Spleen (tissue), 11 donors: Measurements from ENCODE around the gene YEATS2. TPM values are rescaled to one million over a fixed set of nuclear protein-coding genes. Genes with fewer than 3 reads are reported as not detected.

Experiments
- DNase-seq: peaks from one replicate; pipeline ENCODE4 v3.0.0-alpha.2; 2020
- H3K27ac ChIP-seq, 8 donors: fragments of 200-600 bp; sonication (generic) in 7 of 8; 1 replicate in 4 of 8; 2 replicates in 4 of 8; pipeline versions ENCODE4 v1.5.0 to v1.8.0; 2016 to 2021; ENCODE audit warnings: inconsistent platforms in 4 of 8, mild to moderate bottlenecking in 4 of 8, moderate library complexity in 1 of 8
- H3K27me3 ChIP-seq, 7 donors: fragments of 200-600 bp; sonication (generic) in 6 of 7; replicated peaks in 1 of 7; 1 replicate in 4 of 7; 2 replicates in 3 of 7; pipeline versions ENCODE4 v1.5.0 to v1.8.0; 2016 to 2021; ENCODE audit warnings: inconsistent platforms in 3 of 7, mild to moderate bottlenecking in 1 of 7
- H3K36me3 ChIP-seq, 6 donors: fragments of 200-600 bp; sonication (generic) in 5 of 6; 1 replicate in 4 of 6; 2 replicates in 2 of 6; pipeline versions ENCODE4 v1.5.0 to v1.8.0; 2016 to 2021; ENCODE audit warnings: inconsistent platforms in 2 of 6
- H3K4me1 ChIP-seq, 6 donors: fragments of 200-600 bp; sonication (generic) in 5 of 6; 1 replicate in 3 of 6; 2 replicates in 3 of 6; pipeline versions ENCODE4 v1.5.0 to v1.8.0; 2016 to 2021; ENCODE audit warnings: inconsistent platforms in 3 of 6
- H3K4me3 ChIP-seq, 8 donors: fragments of 200-600 bp; sonication (generic) in 7 of 8; 1 replicate in 4 of 8; 2 replicates in 4 of 8; pipeline versions ENCODE4 v1.5.0 to v1.8.0; 2016 to 2021; ENCODE audit warnings: inconsistent platforms in 4 of 8, mild to moderate bottlenecking in 4 of 8, moderate library complexity in 2 of 8
- H3K9me3 ChIP-seq, 8 donors: fragments of 200-600 bp; sonication (generic) in 7 of 8; 1 replicate in 4 of 8; 2 replicates in 4 of 8; pipeline versions ENCODE4 v1.5.0 to v1.8.0; 2016 to 2021; ENCODE audit warnings: inconsistent platforms in 4 of 8
- POLR2A ChIP-seq, 3 donors: fragments of 450-650 bp; IDR thresholded peaks; one replicate each; pipeline ENCODE4 v1.5.1; 2017; ENCODE audit warnings: antibody characterized with exemption in 3 of 3, mild to moderate bottlenecking in 1 of 3
- POLR2AphosphoS5 ChIP-seq, 3 donors: sonication (generic); formaldehyde crosslinking; IDR thresholded peaks; one replicate each; pipeline ENCODE4 v1.5.1; 2017; ENCODE audit warnings: antibody characterized with exemption in 3 of 3
- WGBS, 5 donors: extraction: QIAGEN DNeasy Blood & Tissue Kit in 3 of 5; methylation state at CpG; one replicate each; pipeline versions ENCODE4 v1.1.5 to v1.1.7; 2013 to 2018; 5-methylcytosine and 5-hydroxymethylcytosine counted together
- intact Hi-C: fragments of 100-400 bp; cut with DNase I; formaldehyde crosslinking; loops from one replicate; pipeline ENCODE4 v1.15.0; 2023; ENCODE audit warnings: low total_unique reads
- polyA plus RNA-seq, 3 donors: library from polyadenylated mRNA; stranded (reverse); fragments of 200-250 nt; gene quantifications; one replicate each; pipeline ENCODE4 v1.2.1, GENCODE V29; 2013
- total RNA-seq, 7 donors: library from RNA; depleted of rRNA in 3 of 7; stranded (reverse); fragments of >200 nt in 3 of 7; fragmentation: NEBNext Ultra II Directional in 4 of 7; extraction: Animal tissue kit (Norgen Biotek cat#: 25700) in 4 of 7; gene quantifications; one replicate each; pipeline versions ENCODE4 v1.1.0 to v1.2.1, GENCODE V29; 2016 to 2021
- TF ChIP-seq, protein P1 (sequence below), 11 experiments: fragments of 200-600 bp in 7 of 11; fragments of 450-650 bp in 4 of 11; sonication (generic) in 4 of 11; IDR thresholded peaks in 8 of 11; conservative IDR thresholded peaks in 3 of 11; 1 replicate in 7 of 11; 2 replicates in 4 of 11; pipeline versions ENCODE4 v1.4.0 to v1.8.0; 2016 to 2021; ENCODE audit warnings: antibody characterized with exemption in 11 of 11, inconsistent platforms in 4 of 11, mild to moderate bottlenecking in 1 of 11
- donor health status: healthy with polysubstance abuse.
- donor health status: DM: no; HTN: no; CAD: no; lungs with moderate emphysema.
- donor health status: DM: no; HTN: no; CAD: no.
- donor health status: Bipolar disorder and iron deficiency.
- donor health status: healthy.
- donor health status: DM: no; HTN: no; CAD: no.
- donor health status: DM: yes; HTN: yes; CAD: no.

YEATS2 gene
- total and polyA plus RNA-seq, 10 donors, result 4.6 to 33.5 (median 24.9) TPM

GRCh38 chr3:183844606-183845005 lies 147.0 kb downstream of the YEATS2 start:
- no peak for DNase-seq
- no peak overlapping the region for H3K4me3 ChIP-seq
- WGBS, 5 donors, result 91 to 94% (median 92%) methylated on average over 2 of the region's 2 CpGs
- H3K27me3 ChIP-seq, result no peaks in the 10 kb centered on the region
- peaks cover 3 to 99% (median 76%) of the 10 kb centered on the region in 6 donors for H3K36me3 ChIP-seq
- TF ChIP-seq, protein P1, sequence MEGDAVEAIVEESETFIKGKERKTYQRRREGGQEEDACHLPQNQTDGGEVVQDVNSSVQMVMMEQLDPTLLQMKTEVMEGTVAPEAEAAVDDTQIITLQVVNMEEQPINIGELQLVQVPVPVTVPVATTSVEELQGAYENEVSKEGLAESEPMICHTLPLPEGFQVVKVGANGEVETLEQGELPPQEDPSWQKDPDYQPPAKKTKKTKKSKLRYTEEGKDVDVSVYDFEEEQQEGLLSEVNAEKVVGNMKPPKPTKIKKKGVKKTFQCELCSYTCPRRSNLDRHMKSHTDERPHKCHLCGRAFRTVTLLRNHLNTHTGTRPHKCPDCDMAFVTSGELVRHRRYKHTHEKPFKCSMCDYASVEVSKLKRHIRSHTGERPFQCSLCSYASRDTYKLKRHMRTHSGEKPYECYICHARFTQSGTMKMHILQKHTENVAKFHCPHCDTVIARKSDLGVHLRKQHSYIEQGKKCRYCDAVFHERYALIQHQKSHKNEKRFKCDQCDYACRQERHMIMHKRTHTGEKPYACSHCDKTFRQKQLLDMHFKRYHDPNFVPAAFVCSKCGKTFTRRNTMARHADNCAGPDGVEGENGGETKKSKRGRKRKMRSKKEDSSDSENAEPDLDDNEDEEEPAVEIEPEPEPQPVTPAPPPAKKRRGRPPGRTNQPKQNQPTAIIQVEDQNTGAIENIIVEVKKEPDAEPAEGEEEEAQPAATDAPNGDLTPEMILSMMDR (IDR thresholded peaks at IDR 0.05 in 8 of 11, conservative IDR thresholded peaks at IDR 0.05 in 3 of 11), result no peak
- no peak for TF ChIP-seq POLR2A (IDR thresholded peaks at IDR 0.05)
- no peak for TF ChIP-seq POLR2AphosphoS5 (IDR thresholded peaks at IDR 0.05)
- H3K27ac ChIP-seq, result no peak overlapping the region
- no peaks in the 10 kb centered on the region for H3K9me3 ChIP-seq
- intact Hi-C loops, result no loop called here
- no peaks in the 10 kb centered on the region for H3K4me1 ChIP-seq

DNA sequence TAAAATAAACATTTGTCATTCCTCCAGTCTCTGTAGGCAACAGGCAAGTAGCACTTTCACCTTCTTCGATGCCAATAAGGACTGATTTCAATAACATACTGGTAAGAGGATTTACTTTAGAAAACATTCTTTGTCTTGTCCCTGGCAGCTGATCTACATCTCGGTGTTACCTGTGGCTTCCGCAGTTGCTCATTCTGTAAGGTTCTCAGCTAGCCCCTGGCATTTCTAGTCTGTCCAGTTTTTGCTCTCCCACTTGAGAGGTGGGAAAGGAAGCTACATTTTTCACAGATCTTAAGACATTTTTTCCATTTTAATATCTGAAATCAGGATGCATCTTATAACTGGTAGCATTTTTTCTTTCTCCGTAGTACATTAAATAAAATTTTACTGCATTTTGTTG lies 147.5 kb downstream of the YEATS2 start:
- Histone ChIP-seq H3K4me3 (no peak overlapping the region), H3K27me3 (no peaks in the 10 kb centered on the region), H3K4me1 (no peaks in the 10 kb centered on the region), H3K27ac (no peak overlapping the region), H3K9me3 (no peaks in the 10 kb centered on the region), H3K36me3 (peaks cover 3 to 99% (median 74%) of the 10 kb centered on the region in 6 donors)
- intact Hi-C loops, result no loop called here
- DNase-seq, result no peak
- 92 to 99% (median 96%) methylated on average over 4 of the region's 4 CpGs for WGBS, 5 donors
- TF ChIP-seq POLR2A (IDR thresholded peaks at IDR 0.05) (no peak), POLR2AphosphoS5 (IDR thresholded peaks at IDR 0.05) (no peak)
- TF ChIP-seq, protein P1 (IDR thresholded peaks at IDR 0.05 in 8 of 11, conservative IDR thresholded peaks at IDR 0.05 in 3 of 11), result no peak

DNA sequence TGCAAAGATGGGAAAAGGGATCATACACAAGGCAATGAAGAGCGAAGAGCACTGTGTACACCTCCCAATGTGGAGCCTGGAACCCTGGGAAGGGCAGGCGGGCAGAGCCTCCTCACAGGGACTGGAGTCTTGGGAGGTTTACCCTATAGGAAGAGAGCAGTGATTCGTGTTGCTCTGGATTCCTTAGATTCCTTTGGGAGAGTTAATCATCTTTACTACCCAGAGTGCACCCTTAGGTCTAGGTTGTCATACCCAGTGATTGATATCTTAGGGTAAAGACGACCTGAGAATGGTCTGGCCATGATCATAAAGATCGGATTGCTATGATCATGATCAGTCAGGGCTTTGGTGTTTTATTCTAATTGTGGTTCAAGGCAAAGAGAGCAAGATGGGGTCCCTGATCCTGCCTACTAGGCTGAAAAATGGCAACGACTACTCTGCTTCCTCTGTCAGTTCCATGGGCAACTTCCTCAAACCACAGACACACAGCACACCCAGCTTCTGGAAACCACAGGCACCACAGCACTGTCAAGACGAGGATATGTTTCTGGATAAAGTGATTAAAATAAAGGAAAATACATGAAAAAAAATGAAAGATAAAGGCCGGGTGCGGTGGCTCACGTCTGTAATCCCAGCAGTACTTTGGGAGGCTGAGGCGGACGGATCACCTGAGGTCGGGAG lies 148.2 kb downstream of the YEATS2 start:
- Histone ChIP-seq H3K4me1 (no peaks in the 10 kb centered on the region), H3K27me3 (no peaks in the 10 kb centered on the region), H3K9me3 (no peaks in the 10 kb centered on the region), H3K4me3 (no peak overlapping the region), H3K27ac (no peak overlapping the region), H3K36me3 (peaks cover 3 to 99% (median 69%) of the 10 kb centered on the region in 6 donors)
- no peak for DNase-seq
- intact Hi-C loops, result no loop called here
- no peak for TF ChIP-seq POLR2A (IDR thresholded peaks at IDR 0.05)
- no peak for TF ChIP-seq POLR2AphosphoS5 (IDR thresholded peaks at IDR 0.05)
- TF ChIP-seq, protein P1 (IDR thresholded peaks at IDR 0.05 in 8 of 11, conservative IDR thresholded peaks at IDR 0.05 in 3 of 11), result no peak
- WGBS, 5 donors, result 68 to 87% (median 80%) methylated on average over 13 of the region's 13 CpGs

- intact Hi-C loops, result no loop called here
- Histone ChIP-seq H3K9me3 (no peaks in the 10 kb centered on the region), H3K27me3 (no peaks in the 10 kb centered on the region), H3K4me1 (no peaks in the 10 kb centered on the region), H3K27ac (no peak overlapping the region), H3K36me3 (peaks cover 0 to 97% (median 36%) of the 10 kb centered on the region in 6 donors), H3K4me3 (no peak overlapping the region)
- 67 to 87% (median 76%) methylated on average over 4 of the region's 4 CpGs for WGBS, 5 donors
- no peak for TF ChIP-seq POLR2A (IDR thresholded peaks at IDR 0.05)
- no peak for TF ChIP-seq POLR2AphosphoS5 (IDR thresholded peaks at IDR 0.05)
- TF ChIP-seq, protein P1 (IDR thresholded peaks at IDR 0.05 in 8 of 11, conservative IDR thresholded peaks at IDR 0.05 in 3 of 11), result no peak
- no peak for DNase-seq
Measured at GRCh38 chr3:183854318-183855035, 156.9 kb downstream of the YEATS2 start.
